ENCODE data around the gene CXCL10.
A peak's percentile ranks its signal among the peaks of the same experiment; 100 is the strongest.
"Not testable (repeated sequence)": the region's sequence is repeated elsewhere in the genome, so short reads cannot be mapped to it uniquely, and the experiment has no call there.

The CXCL10 gene

GRCh38 chr4:76023389-76023788 lies at the start of gene CXCL10:
CXCL10 (minus strand) TSS chr4:76023497; CDS start chr4:76023431, 66 bp downstream.
- no peak for DNase-seq

GRCh38 chr4:76072760-76073159 lies 49.5 kb upstream of the CXCL10 start:
- no peak for DNase-seq

- DNase-seq, result peak; percentile 21 to 61 (median 40)
Observed at GRCh38 chr4:76067652-76068286, 44.5 kb upstream of the CXCL10 start.

DNA sequence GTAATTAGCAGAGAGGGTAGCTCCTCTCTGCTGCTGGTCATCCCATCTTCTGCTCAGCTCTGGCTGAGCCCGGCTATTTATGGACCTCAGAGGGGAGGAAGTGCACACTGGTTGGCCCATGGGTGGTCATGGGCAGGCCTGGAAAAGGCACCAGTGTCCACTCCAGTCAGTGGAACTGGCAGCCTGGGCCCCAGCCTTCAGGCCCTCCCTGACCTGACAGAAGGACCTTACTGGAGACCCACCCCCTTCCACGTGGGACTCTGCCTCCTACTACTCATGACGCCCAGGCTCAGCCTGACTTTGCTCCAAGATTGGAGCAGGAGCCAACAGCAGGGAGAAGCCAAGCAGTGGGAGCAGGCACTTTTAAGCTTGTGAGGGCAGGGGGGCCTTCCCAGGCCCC lies 43.2 kb upstream of the CXCL10 start:
- no peak for DNase-seq

DNA sequence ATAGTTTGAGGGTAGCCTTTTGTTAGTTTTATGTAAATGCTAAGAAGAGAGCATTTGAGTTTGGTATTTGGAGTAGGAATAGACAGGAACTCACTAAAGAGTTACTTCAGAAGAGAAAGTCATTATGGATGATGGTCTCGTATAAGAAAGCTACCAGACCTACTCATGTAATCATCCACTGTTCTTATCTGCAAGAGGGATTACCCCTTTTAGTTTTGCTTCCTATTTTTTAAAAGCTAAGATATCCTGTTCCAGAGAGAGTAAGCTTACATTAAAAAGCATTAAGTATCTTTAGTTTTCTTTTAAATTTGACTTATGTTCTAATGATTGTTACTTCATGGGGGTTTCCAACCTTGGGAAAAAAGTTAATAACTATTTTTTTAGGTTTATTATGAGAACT lies 38.7 kb upstream of the CXCL10 start:
- no peak for DNase-seq

DNA sequence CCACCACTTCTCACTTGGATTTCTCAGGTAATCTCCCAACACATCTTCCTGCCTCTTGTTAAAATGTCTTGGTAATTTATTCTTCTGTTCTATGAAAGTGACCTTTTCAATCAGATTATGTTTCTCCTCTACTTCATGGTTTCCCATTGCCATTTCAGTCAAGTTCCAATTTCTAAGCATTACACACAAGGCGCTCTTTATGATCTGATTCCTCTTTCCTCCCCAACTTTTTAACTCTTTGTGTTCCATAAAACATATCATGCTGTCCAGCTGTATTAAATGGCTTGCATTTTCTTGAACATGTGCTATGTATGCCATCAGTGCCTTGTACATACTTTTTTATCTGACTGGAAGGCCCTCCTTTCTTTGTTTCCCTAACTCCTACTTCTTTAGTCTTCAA lies 38.1 kb upstream of the CXCL10 start:
- no peak for DNase-seq

GRCh38 chr4:76060506-76060905 lies 37.2 kb upstream of the CXCL10 start:
- DNase-seq, result no peak

- DNase-seq, result no peak
Observed at GRCh38 chr4:76059750-76060149, 36.5 kb upstream of the CXCL10 start.

DNA sequence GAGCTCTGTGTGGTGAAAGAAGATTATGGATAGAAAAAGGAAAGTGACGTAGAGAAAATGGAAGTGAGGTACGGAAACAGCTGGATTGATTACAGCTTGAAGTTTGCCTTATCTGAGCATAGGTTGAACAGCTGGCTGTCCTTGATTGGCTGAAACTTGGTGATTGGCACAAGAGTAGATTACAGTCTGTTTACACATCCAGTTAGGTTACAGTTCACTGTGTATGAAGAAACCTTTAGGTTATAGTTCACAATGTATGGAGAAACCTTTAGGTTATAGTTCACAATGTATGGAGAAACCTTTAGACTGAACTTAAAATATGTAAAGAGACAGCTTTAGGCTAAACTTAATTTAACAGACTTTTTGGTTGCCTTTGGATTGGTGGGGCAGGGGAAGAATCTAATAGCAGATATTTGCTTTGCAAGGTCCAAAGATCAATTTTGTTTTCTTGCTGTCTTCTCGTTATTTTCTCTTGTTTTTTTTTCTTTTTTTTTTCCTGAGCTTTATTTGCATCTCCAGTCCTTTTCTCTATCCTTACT lies 35.7 kb upstream of the CXCL10 start:
- no peak for DNase-seq

- DNase-seq, result no peak
Observed at GRCh38 chr4:76058302-76058701, 35.0 kb upstream of the CXCL10 start.

GRCh38 chr4:76055421-76055820 lies 32.1 kb upstream of the CXCL10 start:
- DNase-seq, result no peak

GRCh38 chr4:76055016-76055415 lies 31.7 kb upstream of the CXCL10 start:
- no peak for DNase-seq

GRCh38 chr4:76053730-76054129 lies 30.4 kb upstream of the CXCL10 start:
- DNase-seq, result no peak

GRCh38 chr4:76050560-76051050 lies 27.3 kb upstream of the CXCL10 start:
- not testable (repeated sequence) for DNase-seq

- DNase-seq, result not testable (repeated sequence)
Observed at GRCh38 chr4:76049860-76050416, 26.6 kb upstream of the CXCL10 start.

GRCh38 chr4:76044686-76045085 lies 21.4 kb upstream of the CXCL10 start:
- not testable (repeated sequence) for DNase-seq

DNA sequence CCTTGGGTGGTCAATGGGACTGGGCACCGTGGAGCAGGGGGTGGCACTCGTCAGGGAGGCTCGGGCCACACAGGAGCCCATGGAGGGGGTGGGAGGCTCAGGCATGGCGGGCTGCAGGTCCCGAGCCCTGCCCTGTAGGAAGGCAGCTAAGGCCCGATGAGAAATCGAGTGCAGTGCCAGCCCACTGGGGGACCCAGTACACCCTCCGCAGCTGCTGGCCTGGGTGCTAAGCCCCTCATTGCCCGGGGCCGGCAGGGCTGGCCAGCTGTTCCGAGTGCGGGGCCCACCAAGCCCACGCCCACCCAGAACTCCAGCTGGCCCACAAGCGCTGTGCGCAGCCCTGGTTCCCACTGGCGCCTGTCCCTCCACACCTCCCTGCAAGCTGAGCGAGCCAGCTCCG lies 20.0 kb upstream of the CXCL10 start:
- not testable (repeated sequence) for DNase-seq

DNA sequence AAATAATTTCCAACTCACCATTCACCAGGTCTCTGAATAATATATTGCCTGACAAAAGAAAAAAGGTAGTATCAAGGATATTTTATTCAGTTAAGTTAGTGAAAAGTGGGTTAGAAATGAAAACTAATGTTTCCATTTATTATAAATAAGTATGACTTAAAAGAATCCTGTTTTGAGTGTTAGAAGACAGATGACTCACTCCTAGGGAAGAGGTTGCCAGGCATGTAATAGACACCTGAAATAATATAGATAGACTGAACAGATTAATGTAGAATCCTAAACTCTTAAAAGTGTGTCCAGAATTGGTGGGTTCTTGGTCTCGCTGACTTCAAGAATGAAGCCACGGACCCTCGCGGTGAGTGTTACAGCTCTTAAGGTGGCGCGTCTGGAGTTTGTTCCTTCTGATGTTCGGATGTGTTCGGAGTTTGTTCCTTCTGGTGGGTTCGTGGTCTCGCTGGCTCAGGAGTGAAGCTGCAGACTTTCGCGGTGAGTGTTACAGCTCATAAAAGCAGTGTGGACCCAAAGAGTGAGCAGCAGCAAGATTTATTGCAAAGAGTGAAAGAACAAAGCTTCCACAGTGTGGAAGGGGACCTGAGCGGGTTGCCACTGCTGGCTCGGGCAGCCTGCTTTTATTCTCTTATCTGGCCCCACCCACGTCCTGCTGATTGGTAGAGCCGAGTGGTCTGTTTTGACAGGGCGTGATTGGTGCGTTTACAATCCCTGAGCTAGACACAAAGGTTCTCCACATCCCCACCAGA lies 19.1 kb upstream of the CXCL10 start:
- DNase-seq, result not testable (repeated sequence)

DNA sequence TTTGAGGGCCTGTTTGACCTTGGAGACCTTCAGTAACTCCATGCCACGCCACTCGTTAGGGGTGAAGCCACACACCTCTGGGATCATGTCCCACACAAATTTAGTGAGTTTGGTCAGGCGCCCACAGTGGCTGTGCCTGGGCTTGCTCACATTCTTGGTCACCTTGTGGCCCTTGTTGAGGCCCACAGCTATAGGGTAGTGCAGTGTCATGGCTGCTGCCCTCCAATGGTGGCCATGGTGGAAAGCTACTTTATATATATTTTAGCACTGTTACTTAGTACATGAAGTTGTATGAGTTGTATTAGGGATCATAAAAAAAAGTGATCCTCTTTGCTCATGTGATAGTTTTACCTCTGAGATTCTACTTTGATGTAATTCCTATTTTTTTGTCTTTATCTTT lies 13.6 kb upstream of the CXCL10 start:
- DNase-seq, result no peak

- no peak for DNase-seq
Observed at GRCh38 chr4:76035799-76036380, 12.6 kb upstream of the CXCL10 start, which contains the start of gene CXCL11. CXCL11 (minus strand) TSS chr4:76036070; CDS start chr4:76035987, 83 bp downstream.

DNA sequence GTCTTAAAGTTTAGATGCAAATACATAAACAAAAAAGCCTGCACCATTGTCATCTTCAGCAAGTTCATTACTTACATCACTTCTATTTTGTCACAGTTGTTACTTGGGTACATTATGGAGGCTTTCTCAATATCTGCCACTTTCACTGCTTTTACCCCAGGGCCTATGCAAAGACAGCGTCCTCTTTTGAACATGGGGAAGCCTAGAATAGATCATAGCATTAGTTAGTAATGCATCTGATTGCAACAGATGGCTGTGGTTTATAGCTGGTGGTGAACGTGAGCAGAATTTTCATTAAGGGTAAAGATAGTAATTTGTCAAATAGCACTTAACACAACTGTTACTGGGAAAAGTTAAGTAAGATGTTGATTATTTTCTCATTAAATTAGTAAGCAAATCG lies 11.8 kb upstream of the CXCL10 start:
- no peak for DNase-seq

- DNase-seq, result no peak
Observed at GRCh38 chr4:76029300-76029699, 6.0 kb upstream of the CXCL10 start.

DNA sequence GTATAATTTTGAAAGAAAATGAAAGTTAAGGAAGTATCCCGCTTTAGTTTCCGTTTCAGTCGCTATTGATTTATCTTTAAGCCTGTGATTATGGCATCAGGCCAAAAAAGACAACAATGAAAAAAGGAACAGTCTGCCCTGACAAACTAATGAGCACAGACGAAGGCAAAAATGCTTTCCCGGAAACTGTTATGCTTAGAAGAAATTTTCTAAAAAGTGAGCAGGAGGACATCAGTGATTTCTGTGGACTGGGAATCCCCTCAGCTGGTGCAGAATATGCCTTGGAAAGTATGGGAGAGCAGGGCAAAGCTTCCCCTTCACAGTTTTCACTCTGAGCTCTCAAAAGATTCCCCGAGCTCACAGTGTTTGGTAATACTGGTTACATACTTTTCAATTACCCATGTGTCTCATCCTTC lies 5.1 kb upstream of the CXCL10 start:
- no peak for DNase-seq
